Transverse colon (tissue), 4 donors: ENCODE measurements around the gene MYO16.

ENCODE experiments used
- EP300 ChIP-seq: sonication (generic); formaldehyde crosslinking; IDR thresholded peaks from one replicate; pipeline ENCODE4 v1.6.1; 2017; ENCODE audit warnings: antibody characterized with exemption, low read depth
- POLR2A ChIP-seq: fragments of 450-650 bp; IDR thresholded peaks from one replicate; pipeline ENCODE4 v1.6.1; 2016; ENCODE audit warnings: antibody characterized with exemption, mild to moderate bottlenecking, moderate library complexity
- POLR2AphosphoS5 ChIP-seq, 3 donors: sonication (generic); formaldehyde crosslinking; IDR thresholded peaks; one replicate each; pipeline ENCODE4 v1.6.1; 2016; ENCODE audit warnings: antibody characterized with exemption in 3 of 3
- TF ChIP-seq, protein P1 (sequence below), 5 experiments: fragments of 200-600 bp in 3 of 5; fragments of 450-650 bp in 2 of 5; sonication (generic) in 3 of 5; IDR thresholded peaks; 1 replicate in 2 of 5; 2 replicates in 3 of 5; pipeline ENCODE4 v1.5.1; 2016 to 2017; ENCODE audit warnings: antibody characterized with exemption in 5 of 5, inconsistent platforms in 3 of 5, mild to moderate bottlenecking in 2 of 5, moderate library complexity in 1 of 5

GRCh38 chr13:109087916-109088623 lies 458.7 kb downstream of the MYO16 start:
- no peak for TF ChIP-seq POLR2A
- TF ChIP-seq EP300, result no peak
- TF ChIP-seq, protein P1, sequence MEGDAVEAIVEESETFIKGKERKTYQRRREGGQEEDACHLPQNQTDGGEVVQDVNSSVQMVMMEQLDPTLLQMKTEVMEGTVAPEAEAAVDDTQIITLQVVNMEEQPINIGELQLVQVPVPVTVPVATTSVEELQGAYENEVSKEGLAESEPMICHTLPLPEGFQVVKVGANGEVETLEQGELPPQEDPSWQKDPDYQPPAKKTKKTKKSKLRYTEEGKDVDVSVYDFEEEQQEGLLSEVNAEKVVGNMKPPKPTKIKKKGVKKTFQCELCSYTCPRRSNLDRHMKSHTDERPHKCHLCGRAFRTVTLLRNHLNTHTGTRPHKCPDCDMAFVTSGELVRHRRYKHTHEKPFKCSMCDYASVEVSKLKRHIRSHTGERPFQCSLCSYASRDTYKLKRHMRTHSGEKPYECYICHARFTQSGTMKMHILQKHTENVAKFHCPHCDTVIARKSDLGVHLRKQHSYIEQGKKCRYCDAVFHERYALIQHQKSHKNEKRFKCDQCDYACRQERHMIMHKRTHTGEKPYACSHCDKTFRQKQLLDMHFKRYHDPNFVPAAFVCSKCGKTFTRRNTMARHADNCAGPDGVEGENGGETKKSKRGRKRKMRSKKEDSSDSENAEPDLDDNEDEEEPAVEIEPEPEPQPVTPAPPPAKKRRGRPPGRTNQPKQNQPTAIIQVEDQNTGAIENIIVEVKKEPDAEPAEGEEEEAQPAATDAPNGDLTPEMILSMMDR (IDR thresholded peaks at IDR 0.05), result no peak
- no peak for TF ChIP-seq POLR2AphosphoS5 (IDR thresholded peaks at IDR 0.05)
